Mucosa of gallbladder (tissue), 1 donor: Measurements from ENCODE around the gene JAK3. TPM values are rescaled to one million over a fixed set of nuclear protein-coding genes. Genes with fewer than 3 reads are reported as not detected.
"Not testable (repeated sequence)": the region's sequence is repeated elsewhere in the genome, so short reads cannot be mapped to it uniquely, and the experiment has no call there.

Experiments used
- DNase-seq: peaks from one replicate; pipeline ENCODE4 v3.0.0-alpha.2; 2020; ENCODE audit warnings: low spot score
- total RNA-seq: library from RNA; stranded (reverse); gene quantifications from one replicate; pipeline ENCODE4 v1.2.1, GENCODE V29; 2021
- donor health status: DM: no; HTN: no; CAD: no.

Gene JAK3
- 13.4 TPM for total RNA-seq

- DNase-seq, result peak; percentile 51
Measured at GRCh38 chr19:17847538-17848366, at the start of gene JAK3. Gene JAK3 (minus strand): TSS chr19:17847982. CDS start chr19:17844417, 3,565 bp downstream.

GRCh38 chr19:17893766-17894165 lies 46.0 kb upstream of the JAK3 start:
- no peak for DNase-seq

GRCh38 chr19:17889609-17890214 lies 41.9 kb upstream of the JAK3 start:
- DNase-seq, result peak; percentile 50

- DNase-seq, result no peak
Measured at GRCh38 chr19:17888260-17888659, 40.5 kb upstream of the JAK3 start.

- not testable (repeated sequence) for DNase-seq
Measured at GRCh38 chr19:17887221-17887620, 39.4 kb upstream of the JAK3 start.

- no peak for DNase-seq
Measured at GRCh38 chr19:17886515-17886914, 38.7 kb upstream of the JAK3 start.

- no peak for DNase-seq
Measured at GRCh38 chr19:17883627-17884410, 36.0 kb upstream of the JAK3 start.

- no peak for DNase-seq
Measured at GRCh38 chr19:17881701-17882100, 33.9 kb upstream of the JAK3 start.

GRCh38 chr19:17879466-17879865 lies 31.7 kb upstream of the JAK3 start:
- no peak for DNase-seq

GRCh38 chr19:17877696-17878095 lies 29.9 kb upstream of the JAK3 start:
- DNase-seq, result no peak

GRCh38 chr19:17874758-17875135 lies 27.0 kb upstream of the JAK3 start:
- DNase-seq, result no peak

- no peak for DNase-seq
Measured at GRCh38 chr19:17873786-17874757, 26.3 kb upstream of the JAK3 start.

- no peak for DNase-seq
Measured at GRCh38 chr19:17872251-17873001, 24.6 kb upstream of the JAK3 start.

GRCh38 chr19:17871878-17872250 lies 24.1 kb upstream of the JAK3 start, which contains the start of gene SLC5A5:
Gene SLC5A5 (plus strand): TSS chr19:17871945. CDS start chr19:17872320, 375 bp downstream.
- no peak for DNase-seq

- no peak for DNase-seq
Measured at GRCh38 chr19:17871032-17871877, 23.5 kb upstream of the JAK3 start.

- no peak for DNase-seq
Measured at GRCh38 chr19:17869114-17869608, 21.4 kb upstream of the JAK3 start.

GRCh38 chr19:17868669-17869068 lies 20.9 kb upstream of the JAK3 start:
- no peak for DNase-seq

- no peak for DNase-seq
Measured at GRCh38 chr19:17866964-17867486, 19.2 kb upstream of the JAK3 start.

GRCh38 chr19:17866312-17866963 lies 18.7 kb upstream of the JAK3 start:
- DNase-seq, result no peak
